ENCODE measurements around the gene NXPH3. TPM values are rescaled to one million over a fixed set of nuclear protein-coding genes. Genes with fewer than 3 reads are reported as not detected.

The NXPH3 gene
- total RNA-seq, 1 experiment from 2014 or later: 0.10 TPM

DNA sequence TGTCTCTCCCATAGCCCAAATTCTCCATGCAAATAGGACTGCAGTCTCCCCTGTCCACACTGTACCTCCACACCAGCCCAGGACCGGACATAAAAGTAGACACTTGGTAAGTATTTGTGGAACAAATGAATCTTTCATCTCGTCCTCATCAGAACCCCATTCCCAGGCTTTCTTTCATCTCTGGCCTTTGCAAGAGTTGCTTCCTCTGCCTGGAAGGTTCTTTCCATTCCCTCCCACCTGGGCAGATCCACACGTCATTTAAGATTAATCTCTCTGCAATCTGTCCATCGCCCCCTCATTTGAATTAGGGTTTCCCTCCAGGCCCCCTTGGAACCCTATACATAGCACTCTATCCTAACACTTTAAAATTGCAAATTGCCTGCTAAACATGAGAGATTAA, 3.9 kb upstream of the NXPH3 start:
- RAD21 ChIA-PET (ENCODE audit: low non-redundant PET in 1 of 2, low total read pairs in 2 of 2, uncharacterized antibody in 2 of 2, unreplicated experiment in 2 of 2): no interaction called here
- Histone ChIP-seq H3K4me1 (ENCODE audit: control insufficient read depth in 1 of 2, insufficient read depth in 2 of 2, low read length in 2 of 2) (peaks cover 0 to 22% of the 10 kb centered on the region in 2 experiments; a peak in 3 of 4 replicates), H3K9me2 (ENCODE audit: insufficient read depth) (no peaks in the 10 kb centered on the region), H3K4me3 (replicated peaks in 1 of 2; ENCODE audit: low read depth in 1 of 2, low read length in 2 of 2) (no peak overlapping the region), H3K27me3 (ENCODE audit: insufficient read depth, low read length) (peaks cover 11% of the 10 kb centered on the region; the same call in 1 of the 2 replicates), H2AFZ (ENCODE audit: low read depth, low read length, poor library complexity, severe bottlenecking) (no peak overlapping the region), H3K9ac (ENCODE audit: low read length) (no peak overlapping the region), H3K36me3 (ENCODE audit: control insufficient read depth in 1 of 2, insufficient read depth in 2 of 2, low read length in 2 of 2) (no peaks in the 10 kb centered on the region), H3K4me2 (ENCODE audit: low read length) (no peak overlapping the region), H3K9me3 (ENCODE audit: control insufficient read depth in 1 of 2, insufficient read depth in 1 of 2, low read depth in 1 of 2, low read length in 2 of 2) (no peaks in the 10 kb centered on the region), H4K20me1 (ENCODE audit: insufficient read depth) (no peaks in the 10 kb centered on the region), H3K27ac (ENCODE audit: low read depth, low read length) (no peak overlapping the region), H3K79me2 (ENCODE audit: insufficient read depth, low read length) (no peaks in the 10 kb centered on the region)
- POLR2A ChIA-PET: no interaction called here
- TF ChIP-seq, protein P1, sequence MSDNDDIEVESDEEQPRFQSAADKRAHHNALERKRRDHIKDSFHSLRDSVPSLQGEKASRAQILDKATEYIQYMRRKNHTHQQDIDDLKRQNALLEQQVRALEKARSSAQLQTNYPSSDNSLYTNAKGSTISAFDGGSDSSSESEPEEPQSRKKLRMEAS (IDR thresholded peaks at IDR 0.05): no peak
- no peak for TF ChIP-seq CEBPB (IDR thresholded peaks at IDR 0.05; ENCODE audit: low read depth)
- TF ChIP-seq, protein P2, sequence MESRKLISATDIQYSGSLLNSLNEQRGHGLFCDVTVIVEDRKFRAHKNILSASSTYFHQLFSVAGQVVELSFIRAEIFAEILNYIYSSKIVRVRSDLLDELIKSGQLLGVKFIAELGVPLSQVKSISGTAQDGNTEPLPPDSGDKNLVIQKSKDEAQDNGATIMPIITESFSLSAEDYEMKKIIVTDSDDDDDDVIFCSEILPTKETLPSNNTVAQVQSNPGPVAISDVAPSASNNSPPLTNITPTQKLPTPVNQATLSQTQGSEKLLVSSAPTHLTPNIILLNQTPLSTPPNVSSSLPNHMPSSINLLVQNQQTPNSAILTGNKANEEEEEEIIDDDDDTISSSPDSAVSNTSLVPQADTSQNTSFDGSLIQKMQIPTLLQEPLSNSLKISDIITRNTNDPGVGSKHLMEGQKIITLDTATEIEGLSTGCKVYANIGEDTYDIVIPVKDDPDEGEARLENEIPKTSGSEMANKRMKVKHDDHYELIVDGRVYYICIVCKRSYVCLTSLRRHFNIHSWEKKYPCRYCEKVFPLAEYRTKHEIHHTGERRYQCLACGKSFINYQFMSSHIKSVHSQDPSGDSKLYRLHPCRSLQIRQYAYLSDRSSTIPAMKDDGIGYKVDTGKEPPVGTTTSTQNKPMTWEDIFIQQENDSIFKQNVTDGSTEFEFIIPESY (IDR thresholded peaks at IDR 0.05; ENCODE audit: extremely low read depth, insufficient replicate concordance, low read length): no peak
- TF ChIP-seq, protein P3, sequence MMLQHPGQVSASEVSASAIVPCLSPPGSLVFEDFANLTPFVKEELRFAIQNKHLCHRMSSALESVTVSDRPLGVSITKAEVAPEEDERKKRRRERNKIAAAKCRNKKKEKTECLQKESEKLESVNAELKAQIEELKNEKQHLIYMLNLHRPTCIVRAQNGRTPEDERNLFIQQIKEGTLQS (IDR thresholded peaks at IDR 0.05): no peak
- TF ChIP-seq EGR1 (IDR thresholded peaks at IDR 0.05; ENCODE audit: low read depth): no peak
- no peak for TF ChIP-seq FOSL1 (IDR thresholded peaks at IDR 0.05; ENCODE audit: low read depth)
- TF ChIP-seq YY1 (IDR thresholded peaks at IDR 0.05; ENCODE audit: extremely low read depth, insufficient replicate concordance, low read depth, low read length): no peak
- TF ChIP-seq SIN3A (IDR thresholded peaks at IDR 0.05; ENCODE audit: low read depth): no peak
- no peak for TF ChIP-seq CBX3 (IDR thresholded peaks at IDR 0.05; ENCODE audit: low read depth)
- TF ChIP-seq, protein P4, sequence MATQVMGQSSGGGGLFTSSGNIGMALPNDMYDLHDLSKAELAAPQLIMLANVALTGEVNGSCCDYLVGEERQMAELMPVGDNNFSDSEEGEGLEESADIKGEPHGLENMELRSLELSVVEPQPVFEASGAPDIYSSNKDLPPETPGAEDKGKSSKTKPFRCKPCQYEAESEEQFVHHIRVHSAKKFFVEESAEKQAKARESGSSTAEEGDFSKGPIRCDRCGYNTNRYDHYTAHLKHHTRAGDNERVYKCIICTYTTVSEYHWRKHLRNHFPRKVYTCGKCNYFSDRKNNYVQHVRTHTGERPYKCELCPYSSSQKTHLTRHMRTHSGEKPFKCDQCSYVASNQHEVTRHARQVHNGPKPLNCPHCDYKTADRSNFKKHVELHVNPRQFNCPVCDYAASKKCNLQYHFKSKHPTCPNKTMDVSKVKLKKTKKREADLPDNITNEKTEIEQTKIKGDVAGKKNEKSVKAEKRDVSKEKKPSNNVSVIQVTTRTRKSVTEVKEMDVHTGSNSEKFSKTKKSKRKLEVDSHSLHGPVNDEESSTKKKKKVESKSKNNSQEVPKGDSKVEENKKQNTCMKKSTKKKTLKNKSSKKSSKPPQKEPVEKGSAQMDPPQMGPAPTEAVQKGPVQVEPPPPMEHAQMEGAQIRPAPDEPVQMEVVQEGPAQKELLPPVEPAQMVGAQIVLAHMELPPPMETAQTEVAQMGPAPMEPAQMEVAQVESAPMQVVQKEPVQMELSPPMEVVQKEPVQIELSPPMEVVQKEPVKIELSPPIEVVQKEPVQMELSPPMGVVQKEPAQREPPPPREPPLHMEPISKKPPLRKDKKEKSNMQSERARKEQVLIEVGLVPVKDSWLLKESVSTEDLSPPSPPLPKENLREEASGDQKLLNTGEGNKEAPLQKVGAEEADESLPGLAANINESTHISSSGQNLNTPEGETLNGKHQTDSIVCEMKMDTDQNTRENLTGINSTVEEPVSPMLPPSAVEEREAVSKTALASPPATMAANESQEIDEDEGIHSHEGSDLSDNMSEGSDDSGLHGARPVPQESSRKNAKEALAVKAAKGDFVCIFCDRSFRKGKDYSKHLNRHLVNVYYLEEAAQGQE (IDR thresholded peaks at IDR 0.05; ENCODE audit: low read depth): no peak
- no peak for TF ChIP-seq RAD21 (IDR thresholded peaks at IDR 0.05; ENCODE audit: low read depth)
- TF ChIP-seq JUND (IDR thresholded peaks at IDR 0.05): no peak
- no peak for TF ChIP-seq SP1 (IDR thresholded peaks at IDR 0.05; ENCODE audit: low read depth)
- TF ChIP-seq ELF1 (IDR thresholded peaks at IDR 0.05; ENCODE audit: borderline replicate concordance, low read depth): no peak
- TF ChIP-seq POLR2A (IDR thresholded peaks at IDR 0.05; ENCODE audit: borderline replicate concordance, extremely low read depth, insufficient read depth, insufficient read length): no peak
- CTCF ChIA-PET: interaction anchor here (0.5 to 5.9 kb wide), 6 partner anchors 15 to 425 kb away, joined by 3 to 92 read pairs (median 20); partner anchors contain the start of gene SLC35B1
- intact Hi-C loops (cut with micrococcal nuclease): no loop called here
- DNase-seq (ENCODE audit: low read depth, low spot score): no peak
- BruUV-seq (replicated peaks): no TSS peak
- no peak for ATAC-seq

Measured in HCT116 (cell line).